ENCODE data around the gene F2RL3. TPM values are rescaled to one million over a fixed set of nuclear protein-coding genes. Genes with fewer than 3 reads are reported as not detected.

The F2RL3 gene
- total RNA-seq: 2.6 TPM

GRCh38 chr19:16888629-16889365 lies at the start of gene F2RL3:
Gene F2RL3 (plus strand): TSS chr19:16888999. CDS start chr19:16889190, 191 bp downstream.
- DNase-seq (ENCODE audit: low spot score): no peak

GRCh38 chr19:16841391-16841926 lies 47.3 kb upstream of the F2RL3 start:
- DNase-seq (ENCODE audit: low spot score): no peak

DNA sequence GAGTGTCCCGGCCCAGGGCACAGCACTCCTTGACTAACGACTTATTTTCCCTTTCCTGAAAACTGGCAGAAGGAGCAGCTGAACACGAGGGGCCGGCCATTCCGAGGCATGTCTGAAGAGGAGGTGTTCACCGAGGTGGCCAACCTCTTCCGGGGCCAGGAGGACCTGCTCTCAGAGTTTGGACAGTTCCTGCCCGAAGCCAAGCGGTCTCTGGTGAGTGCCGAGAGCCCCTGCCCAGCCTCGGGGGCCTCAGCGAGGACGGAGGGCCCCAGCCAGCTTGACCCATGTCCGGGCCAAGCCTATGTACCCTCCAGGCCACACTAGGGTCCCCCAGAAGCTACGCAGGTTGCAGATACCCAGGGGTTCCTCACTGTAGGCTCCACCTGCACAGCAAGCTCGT lies 41.9 kb upstream of the F2RL3 start:
- DNase-seq (ENCODE audit: low spot score): no peak

DNA sequence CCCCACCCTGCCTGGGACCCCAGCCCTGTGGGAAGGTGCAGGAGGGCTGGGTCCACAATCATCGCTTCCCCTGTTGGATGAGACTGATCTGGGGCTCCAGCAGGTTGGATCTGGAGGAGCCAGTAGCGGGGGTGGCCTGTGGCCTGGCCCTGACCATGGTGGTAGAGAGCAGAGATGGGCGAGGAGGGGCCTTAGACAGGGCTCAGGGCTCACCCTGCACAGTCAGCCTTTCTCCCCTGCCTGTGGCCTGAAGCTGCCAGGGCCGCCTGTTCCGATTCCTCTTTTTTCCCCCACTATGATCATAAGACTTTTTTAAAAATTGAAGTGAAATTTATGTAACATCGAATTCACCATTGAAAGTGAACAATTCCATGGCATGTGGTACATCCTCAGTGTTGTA lies 41.4 kb upstream of the F2RL3 start:
- DNase-seq (ENCODE audit: low spot score): no peak

DNA sequence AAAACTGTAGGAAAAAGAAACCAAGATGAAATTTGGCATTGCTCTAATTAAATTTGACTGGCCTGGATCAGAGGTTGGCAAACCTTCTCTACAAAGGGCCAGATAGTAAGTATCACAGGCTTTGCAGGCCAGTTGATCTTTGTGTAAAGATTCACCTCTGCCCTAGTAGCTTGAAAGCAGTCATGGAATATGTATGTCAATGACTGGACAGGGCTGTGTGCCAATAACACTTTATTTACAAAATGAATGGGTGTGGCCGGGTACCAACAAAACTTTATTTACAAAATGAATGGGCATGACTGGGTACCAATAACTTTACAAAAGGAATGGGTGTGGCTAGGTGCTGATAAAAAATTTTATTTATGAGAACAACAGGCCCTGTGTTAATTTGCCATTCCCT lies 39.6 kb upstream of the F2RL3 start:
- no peak for DNase-seq (ENCODE audit: low spot score)

GRCh38 chr19:16850133-16850532 lies 38.7 kb upstream of the F2RL3 start:
- no peak for DNase-seq (ENCODE audit: low spot score)

- DNase-seq (ENCODE audit: low spot score): no peak
Measured at GRCh38 chr19:16851031-16851712, 37.6 kb upstream of the F2RL3 start.

DNA sequence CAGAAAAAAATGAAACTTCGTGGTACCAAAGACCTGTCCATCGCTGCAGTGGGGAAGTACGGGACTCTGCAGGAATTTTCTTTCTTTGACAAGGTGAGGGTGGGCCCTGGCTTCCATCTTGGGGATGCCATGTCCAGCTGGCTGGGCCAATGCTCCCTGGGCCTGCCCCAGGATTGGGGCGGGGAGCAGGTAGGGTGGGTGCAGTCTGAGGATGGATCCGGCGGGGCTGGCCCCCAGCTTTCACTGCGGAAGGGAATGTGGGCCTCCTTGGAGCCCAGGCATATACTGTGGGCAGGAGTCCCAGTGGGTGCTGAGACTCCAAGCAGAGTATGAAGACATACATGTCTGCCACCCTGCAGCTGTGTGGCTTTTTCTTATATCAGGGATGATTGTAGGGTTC lies 35.7 kb upstream of the F2RL3 start:
- DNase-seq (ENCODE audit: low spot score): no peak

GRCh38 chr19:16856091-16856490 lies 32.7 kb upstream of the F2RL3 start:
- DNase-seq (ENCODE audit: low spot score): no peak

DNA sequence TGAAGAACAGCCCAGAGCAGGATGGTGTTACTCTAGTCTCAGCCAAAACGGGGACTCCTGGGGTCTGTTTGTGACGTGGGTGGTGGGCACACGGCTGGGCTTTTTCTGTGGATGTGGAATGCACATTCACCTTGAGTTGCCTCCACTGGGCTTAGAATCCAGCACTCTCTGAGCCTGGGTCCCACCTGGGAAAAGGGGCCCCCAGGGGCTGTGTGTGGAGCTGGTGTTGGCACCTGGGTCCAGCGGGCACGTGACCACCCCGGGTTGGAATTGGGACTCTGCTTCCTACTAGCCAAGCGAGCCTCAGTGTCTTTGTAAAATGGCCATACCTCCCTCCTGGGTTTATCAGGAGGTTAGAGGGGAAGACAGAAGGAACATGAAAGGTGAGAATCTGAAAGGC lies 29.2 kb upstream of the F2RL3 start:
- no peak for DNase-seq (ENCODE audit: low spot score)

- DNase-seq (ENCODE audit: low spot score): no peak
Measured at GRCh38 chr19:16860118-16860517, 28.7 kb upstream of the F2RL3 start.

DNA sequence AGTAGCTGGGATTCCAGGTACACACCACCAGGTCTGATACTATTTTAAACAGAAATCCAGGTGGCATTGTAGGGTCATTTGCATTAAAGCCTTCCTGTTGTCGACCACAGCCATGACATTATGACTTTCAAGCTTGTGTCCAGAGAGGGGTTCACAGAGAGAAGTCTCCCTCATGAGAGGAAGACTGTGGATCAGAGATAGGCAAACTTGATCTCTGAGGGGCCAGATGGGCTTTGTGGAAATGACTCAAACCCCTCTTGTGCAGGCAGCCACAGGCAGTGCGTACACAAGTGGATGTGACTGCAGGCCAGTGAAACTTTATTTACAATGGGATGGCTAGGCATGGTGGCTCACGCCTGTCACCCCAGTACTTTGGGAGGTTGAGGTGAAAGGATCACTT lies 27.8 kb upstream of the F2RL3 start:
- no peak for DNase-seq (ENCODE audit: low spot score)

- no peak for DNase-seq (ENCODE audit: low spot score)
Measured at GRCh38 chr19:16861834-16862233, 27.0 kb upstream of the F2RL3 start.

- no peak for DNase-seq (ENCODE audit: low spot score)
Measured at GRCh38 chr19:16862826-16863415, 25.9 kb upstream of the F2RL3 start.

DNA sequence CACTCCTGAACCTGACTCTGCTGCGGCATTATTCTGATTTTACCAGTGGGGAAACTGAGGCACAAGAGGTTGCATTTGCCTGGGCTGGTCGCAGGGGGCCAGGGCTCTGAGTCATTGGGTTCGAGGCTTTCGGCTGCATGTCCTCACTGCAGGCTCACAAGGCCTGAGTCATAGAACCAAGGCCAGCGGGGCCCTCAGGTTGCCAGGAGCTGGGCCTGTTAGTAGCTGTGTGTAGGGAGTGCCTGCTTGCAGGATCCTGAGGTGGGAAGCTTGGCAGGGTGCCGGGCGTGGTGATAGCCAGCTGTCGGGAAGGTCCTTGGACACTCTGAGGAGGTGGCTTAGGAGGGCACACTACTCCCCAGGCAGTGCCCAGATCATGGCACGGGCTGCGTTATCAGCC lies 21.6 kb upstream of the F2RL3 start:
- no peak for DNase-seq (ENCODE audit: low spot score)

DNA sequence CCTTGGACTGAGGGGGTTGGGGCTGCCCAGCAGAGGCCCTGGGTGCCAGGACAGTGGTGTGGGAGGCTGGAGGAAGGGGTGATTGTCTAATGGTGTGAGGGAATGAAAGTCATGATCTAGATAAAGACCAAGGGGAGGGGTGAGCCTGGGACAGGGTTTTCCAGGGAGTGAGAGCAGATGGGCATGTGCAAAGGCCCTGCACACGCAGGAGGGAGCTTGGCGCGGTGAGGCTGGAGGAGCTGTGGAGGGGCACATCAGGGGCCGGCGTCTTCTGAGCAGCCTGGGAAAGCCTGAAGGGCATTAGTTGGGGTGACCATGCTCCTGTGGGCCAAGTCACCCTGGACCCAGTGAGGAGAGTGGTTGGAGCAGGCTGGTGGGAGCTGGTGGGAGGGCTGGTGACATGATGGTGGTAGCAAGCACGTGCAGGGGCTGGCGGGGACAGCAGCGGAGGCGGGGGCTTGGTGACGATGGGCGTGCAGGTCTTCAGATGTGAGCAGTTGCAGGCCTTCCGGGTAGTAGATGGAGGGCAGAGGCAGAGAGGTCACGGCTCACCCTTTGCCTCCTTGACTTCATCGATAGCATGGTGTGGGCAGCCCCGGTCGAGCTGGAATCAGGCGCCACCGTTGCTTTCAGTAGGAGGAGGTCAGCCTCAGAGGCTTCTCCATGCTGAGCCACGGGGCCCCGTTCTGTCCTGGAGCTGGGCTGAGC lies 20.2 kb upstream of the F2RL3 start:
- DNase-seq (ENCODE audit: low spot score): no peak

- no peak for DNase-seq (ENCODE audit: low spot score)
Measured at GRCh38 chr19:16869331-16869972, 19.3 kb upstream of the F2RL3 start.

DNA sequence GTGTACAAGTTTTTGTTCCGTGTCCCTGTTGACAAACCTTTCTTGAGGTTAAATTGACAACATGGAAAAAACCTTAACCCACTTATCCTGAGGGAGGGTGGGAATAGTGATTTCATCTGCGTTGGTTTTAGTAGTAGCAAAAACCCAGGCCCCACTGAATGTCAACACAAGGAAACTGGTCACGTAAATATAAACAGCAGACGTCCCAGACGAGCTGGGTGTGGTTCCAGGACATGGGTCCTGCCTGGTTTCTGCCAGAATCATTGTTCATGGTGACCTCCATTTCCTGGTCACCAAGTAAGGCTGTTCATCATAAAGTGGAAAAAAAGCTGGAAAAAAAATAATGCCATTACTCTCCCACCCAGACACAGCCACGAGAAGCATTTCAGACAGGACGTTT lies 16.9 kb upstream of the F2RL3 start:
- no peak for DNase-seq (ENCODE audit: low spot score)

DNA sequence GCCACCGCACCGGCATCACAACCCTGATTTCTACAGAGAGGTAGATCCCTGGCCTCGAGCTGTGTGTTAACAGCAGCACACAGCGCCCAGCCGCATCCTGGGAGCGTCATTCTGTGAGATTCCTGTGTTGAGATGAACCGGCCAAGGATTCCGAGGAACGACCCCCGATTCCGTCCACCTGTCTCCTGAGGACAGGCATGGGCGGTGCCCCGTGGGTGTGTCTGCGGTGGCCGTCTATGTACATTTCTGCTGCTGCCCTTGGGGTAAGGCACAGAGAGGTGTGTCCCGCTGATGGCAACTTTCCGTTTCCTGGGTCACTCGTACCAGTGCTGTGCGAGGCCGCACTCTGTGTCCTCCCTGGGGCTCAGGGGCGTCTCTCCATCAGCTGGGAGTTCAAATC lies 16.1 kb upstream of the F2RL3 start:
- DNase-seq (ENCODE audit: low spot score): no peak

DNA sequence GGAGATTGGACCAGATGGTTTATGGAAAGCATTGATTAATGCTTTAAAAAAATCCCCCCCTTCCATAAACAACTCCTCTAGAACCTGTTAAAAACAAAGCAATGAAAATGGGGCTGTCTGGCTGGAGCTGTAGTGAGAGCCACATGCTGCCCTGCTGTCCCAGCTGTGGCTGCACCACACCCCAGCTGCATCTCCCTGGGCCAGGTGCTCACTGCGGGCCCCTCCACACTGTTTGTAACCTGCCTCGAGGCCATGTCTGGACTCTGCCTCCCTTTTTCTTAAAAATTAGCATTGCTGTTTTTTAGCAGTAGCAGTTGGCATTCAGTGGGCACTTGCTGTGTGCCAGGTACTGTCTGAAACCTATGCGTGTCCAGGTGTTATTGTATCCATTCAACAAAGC lies 15.2 kb upstream of the F2RL3 start:
- DNase-seq (ENCODE audit: low spot score): no peak

DNA sequence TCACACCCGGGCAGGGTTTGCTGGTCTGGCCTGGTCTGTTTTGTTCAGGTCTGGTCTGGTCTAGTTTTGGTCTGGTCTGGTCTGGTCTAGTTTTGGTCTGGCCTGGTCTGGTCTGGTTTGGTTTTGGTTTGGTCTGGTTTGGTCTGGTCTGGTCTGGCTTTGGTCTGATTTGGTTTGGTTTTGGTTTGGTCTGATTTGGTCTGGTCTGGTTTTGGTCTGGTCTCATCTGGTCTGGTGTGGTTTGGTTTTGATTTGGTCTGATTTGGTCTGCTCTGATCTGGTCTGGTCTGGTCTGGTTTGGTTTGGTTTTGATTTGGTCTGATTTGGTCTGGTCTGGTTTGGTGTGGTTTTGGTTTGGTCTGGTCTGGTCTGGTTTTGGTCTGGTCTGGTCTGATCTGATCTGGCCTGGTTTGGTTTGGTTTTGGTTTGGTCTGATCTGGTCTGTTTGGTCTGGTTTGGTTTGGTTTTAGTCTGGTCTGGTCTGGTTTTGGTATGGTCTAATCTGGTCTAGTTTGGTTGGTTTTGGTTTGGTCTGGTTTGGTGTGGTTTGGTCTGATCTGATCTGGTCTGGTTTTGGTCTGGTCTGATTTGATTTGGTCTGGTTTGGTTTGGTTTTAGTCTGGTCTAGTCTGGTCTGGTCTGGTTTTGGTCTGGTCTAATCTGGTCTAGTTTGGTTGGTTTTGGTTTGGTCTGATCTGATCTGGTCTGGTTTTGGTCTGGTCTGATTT lies 14.4 kb upstream of the F2RL3 start:
- DNase-seq (ENCODE audit: low spot score): no peak
